Mucosa of stomach (tissue), 1 donor: ENCODE results near the gene ARSG.
"Not testable (repeated sequence)": the region's sequence is repeated elsewhere in the genome, so short reads cannot be mapped to it uniquely, and the experiment has no call there.

Experiments
- H3K27me3 ChIP-seq: one replicate; pipeline ENCODE4 v1.7.0; 2013; ENCODE audit warnings: mild to moderate bottlenecking, low read length; ENCODE audit not compliant: control insufficient read depth, insufficient read depth
- H3K36me3 ChIP-seq: one replicate; pipeline ENCODE4 v1.7.0; 2013; ENCODE audit warnings: low read length; ENCODE audit not compliant: control insufficient read depth, insufficient read depth
- H3K4me1 ChIP-seq: one replicate; pipeline ENCODE4 v1.7.0; 2013; ENCODE audit warnings: mild to moderate bottlenecking, low read length; ENCODE audit not compliant: control insufficient read depth, insufficient read depth
- H3K4me3 ChIP-seq: one replicate; pipeline ENCODE4 v1.7.0; 2013; ENCODE audit warnings: low read length
- H3K9ac ChIP-seq: one replicate; pipeline ENCODE4 v1.7.0; 2013; ENCODE audit warnings: mild to moderate bottlenecking, low read length, moderate library complexity
- H3K9me3 ChIP-seq: one replicate; pipeline ENCODE4 v1.7.0; 2013; ENCODE audit warnings: mild to moderate bottlenecking, low read length, moderate library complexity; ENCODE audit not compliant: control insufficient read depth
- donor health status: Pancreatic carcinoma.

Gene ARSG

GRCh38 chr17:68325961-68326360 is 34.7 kb downstream of the ARSG start:
- Histone ChIP-seq H3K9ac (no peak overlapping the region), H3K4me3 (no peak overlapping the region), H3K27me3 (no peaks in the 10 kb centered on the region), H3K4me1 (no peaks in the 10 kb centered on the region), H3K36me3 (no peaks in the 10 kb centered on the region), H3K9me3 (no peaks in the 10 kb centered on the region)

- H3K9me3 ChIP-seq = no peaks in the 10 kb centered on the region
These were observed 35.4 kb downstream of the ARSG start for GRCh38 chr17:68326681-68327080.

GRCh38 chr17:68327823-68328557 is 36.7 kb downstream of the ARSG start:
- Histone ChIP-seq H3K9ac (no peak overlapping the region), H3K36me3 (no peaks in the 10 kb centered on the region)

More at GRCh38 chr17:68326681-68327080, 35.4 kb downstream of the ARSG start:
- Histone ChIP-seq H3K27me3 (no peaks in the 10 kb centered on the region), H3K4me3 (no peak overlapping the region), H3K36me3 (no peaks in the 10 kb centered on the region), H3K9ac (no peak overlapping the region), H3K4me1 (no peaks in the 10 kb centered on the region)

GRCh38 chr17:68328676-68329075 is 37.4 kb downstream of the ARSG start:
- no peak overlapping the region for H3K4me3 ChIP-seq
- H3K9me3 ChIP-seq = no peaks in the 10 kb centered on the region
- H3K9ac ChIP-seq = no peak overlapping the region
- no peaks in the 10 kb centered on the region for H3K27me3 ChIP-seq
- no peaks in the 10 kb centered on the region for H3K36me3 ChIP-seq
- H3K4me1 ChIP-seq = no peaks in the 10 kb centered on the region

More at GRCh38 chr17:68327823-68328557, 36.7 kb downstream of the ARSG start:
- Histone ChIP-seq H3K9me3 (no peaks in the 10 kb centered on the region), H3K27me3 (no peaks in the 10 kb centered on the region), H3K4me1 (no peaks in the 10 kb centered on the region), H3K4me3 (no peak overlapping the region)

- H3K4me1 ChIP-seq = no peaks in the 10 kb centered on the region
- H3K27me3 ChIP-seq = no peaks in the 10 kb centered on the region
- no peaks in the 10 kb centered on the region for H3K9me3 ChIP-seq
- H3K4me3 ChIP-seq = no peak overlapping the region
- no peak overlapping the region for H3K9ac ChIP-seq
- no peaks in the 10 kb centered on the region for H3K36me3 ChIP-seq
These were observed 38.0 kb downstream of the ARSG start for GRCh38 chr17:68329331-68329730.

GRCh38 chr17:68331932-68332331 is 40.6 kb downstream of the ARSG start:
- H3K9ac ChIP-seq, H3K36me3 ChIP-seq, H3K4me1 ChIP-seq, H3K9me3 ChIP-seq, H3K27me3 ChIP-seq, H3K4me3 ChIP-seq: not testable (repeated sequence)

GRCh38 chr17:68334393-68334792 is 43.1 kb downstream of the ARSG start:
- no peaks in the 10 kb centered on the region for H3K27me3 ChIP-seq
- H3K9ac ChIP-seq = no peak overlapping the region
- no peaks in the 10 kb centered on the region for H3K9me3 ChIP-seq
- H3K4me1 ChIP-seq = no peaks in the 10 kb centered on the region
- H3K4me3 ChIP-seq = no peak overlapping the region
- no peaks in the 10 kb centered on the region for H3K36me3 ChIP-seq

GRCh38 chr17:68341482-68341881 is 50.2 kb downstream of the ARSG start:
- no peaks in the 10 kb centered on the region for H3K36me3 ChIP-seq
- no peaks in the 10 kb centered on the region for H3K4me1 ChIP-seq

GRCh38 chr17:68343976-68344375 is 52.7 kb downstream of the ARSG start:
- no peaks in the 10 kb centered on the region for H3K4me1 ChIP-seq
- H3K9me3 ChIP-seq = no peaks in the 10 kb centered on the region
- no peaks in the 10 kb centered on the region for H3K27me3 ChIP-seq
- no peak overlapping the region for H3K4me3 ChIP-seq
- no peak overlapping the region for H3K9ac ChIP-seq
- H3K36me3 ChIP-seq = no peaks in the 10 kb centered on the region

More at GRCh38 chr17:68341482-68341881, 50.2 kb downstream of the ARSG start:
- Histone ChIP-seq H3K27me3 (no peaks in the 10 kb centered on the region), H3K9me3 (no peaks in the 10 kb centered on the region), H3K9ac (no peak overlapping the region), H3K4me3 (no peak overlapping the region)

GRCh38 chr17:68344701-68345136 is 53.4 kb downstream of the ARSG start:
- Histone ChIP-seq H3K9ac (no peak overlapping the region), H3K4me3 (no peak overlapping the region), H3K4me1 (no peaks in the 10 kb centered on the region), H3K27me3 (no peaks in the 10 kb centered on the region), H3K36me3 (no peaks in the 10 kb centered on the region), H3K9me3 (no peaks in the 10 kb centered on the region)

- H3K4me1 ChIP-seq = no peaks in the 10 kb centered on the region
- H3K9ac ChIP-seq = no peak overlapping the region
- no peaks in the 10 kb centered on the region for H3K27me3 ChIP-seq
- H3K36me3 ChIP-seq = no peaks in the 10 kb centered on the region
- no peaks in the 10 kb centered on the region for H3K9me3 ChIP-seq
- no peak overlapping the region for H3K4me3 ChIP-seq
These were observed 55.2 kb downstream of the ARSG start for GRCh38 chr17:68346448-68346847.

GRCh38 chr17:68347380-68347779 is 56.1 kb downstream of the ARSG start:
- no peak overlapping the region for H3K9ac ChIP-seq
- no peaks in the 10 kb centered on the region for H3K36me3 ChIP-seq
- H3K4me3 ChIP-seq = no peak overlapping the region
- no peaks in the 10 kb centered on the region for H3K27me3 ChIP-seq
- H3K4me1 ChIP-seq = no peaks in the 10 kb centered on the region
- H3K9me3 ChIP-seq = no peaks in the 10 kb centered on the region

GRCh38 chr17:68349157-68349556 is 57.9 kb downstream of the ARSG start:
- H3K4me1 ChIP-seq = no peaks in the 10 kb centered on the region
- no peak overlapping the region for H3K9ac ChIP-seq
- no peaks in the 10 kb centered on the region for H3K36me3 ChIP-seq
- H3K27me3 ChIP-seq = no peaks in the 10 kb centered on the region
- H3K4me3 ChIP-seq = no peak overlapping the region
- H3K9me3 ChIP-seq = no peaks in the 10 kb centered on the region
